Measurements from ENCODE around the gene HRH1. TPM values are rescaled to one million over a fixed set of nuclear protein-coding genes. Genes with fewer than 3 reads are reported as not detected.
A peak's percentile ranks its signal among the peaks of the same experiment; 100 is the strongest.

HRH1 gene
- total RNA-seq, 3 donors from 2014 or later, result 8.3 to 16.7 (median 10.3) TPM

DNA sequence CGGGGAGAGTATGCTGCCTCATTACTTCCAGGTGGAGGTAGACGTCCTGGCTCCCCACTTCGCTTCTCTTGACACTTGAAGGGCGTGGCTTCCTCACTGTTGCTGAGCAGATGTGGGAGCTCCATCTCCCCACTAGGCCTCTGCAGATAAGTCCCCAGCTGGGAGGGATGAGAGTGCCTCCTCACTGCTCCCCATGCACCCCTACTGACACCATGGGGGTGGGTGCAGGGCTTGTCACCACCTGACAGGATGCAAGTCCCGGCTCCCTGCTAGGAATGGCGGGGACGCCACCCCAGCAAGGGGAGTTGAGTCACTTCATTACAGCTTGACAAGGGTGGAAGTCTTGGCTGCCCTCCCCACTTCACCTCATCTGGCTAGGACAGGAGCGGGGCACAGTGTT lies 81.1 kb downstream of the HRH1 start:
- H3K36me3 ChIP-seq (ENCODE audit: low read depth), result no peaks in the 10 kb centered on the region
- H3K4me1 ChIP-seq (ENCODE audit: low read depth), result no peaks in the 10 kb centered on the region
- TF ChIP-seq, protein P1, sequence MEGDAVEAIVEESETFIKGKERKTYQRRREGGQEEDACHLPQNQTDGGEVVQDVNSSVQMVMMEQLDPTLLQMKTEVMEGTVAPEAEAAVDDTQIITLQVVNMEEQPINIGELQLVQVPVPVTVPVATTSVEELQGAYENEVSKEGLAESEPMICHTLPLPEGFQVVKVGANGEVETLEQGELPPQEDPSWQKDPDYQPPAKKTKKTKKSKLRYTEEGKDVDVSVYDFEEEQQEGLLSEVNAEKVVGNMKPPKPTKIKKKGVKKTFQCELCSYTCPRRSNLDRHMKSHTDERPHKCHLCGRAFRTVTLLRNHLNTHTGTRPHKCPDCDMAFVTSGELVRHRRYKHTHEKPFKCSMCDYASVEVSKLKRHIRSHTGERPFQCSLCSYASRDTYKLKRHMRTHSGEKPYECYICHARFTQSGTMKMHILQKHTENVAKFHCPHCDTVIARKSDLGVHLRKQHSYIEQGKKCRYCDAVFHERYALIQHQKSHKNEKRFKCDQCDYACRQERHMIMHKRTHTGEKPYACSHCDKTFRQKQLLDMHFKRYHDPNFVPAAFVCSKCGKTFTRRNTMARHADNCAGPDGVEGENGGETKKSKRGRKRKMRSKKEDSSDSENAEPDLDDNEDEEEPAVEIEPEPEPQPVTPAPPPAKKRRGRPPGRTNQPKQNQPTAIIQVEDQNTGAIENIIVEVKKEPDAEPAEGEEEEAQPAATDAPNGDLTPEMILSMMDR (IDR thresholded peaks at IDR 0.05), result no peak
- intact Hi-C loops (cut with DNase I, micrococcal nuclease), result loop anchor here in 1 of 2 donors (5.0 kb wide), 1 partner anchor 97 kb away; no protein-coding TSS in a partner anchor
- H3K4me3 ChIP-seq, result no peak overlapping the region
- ATAC-seq, result no peak
- no peak for DNase-seq
- no peaks in the 10 kb centered on the region for H3K9me3 ChIP-seq

- Histone ChIP-seq H3K36me3 (ENCODE audit: low read depth) (no peaks in the 10 kb centered on the region), H3K4me1 (ENCODE audit: low read depth) (no peaks in the 10 kb centered on the region), H3K4me3 (no peak overlapping the region), H3K9me3 (no peaks in the 10 kb centered on the region)
- TF ChIP-seq, protein P1 (IDR thresholded peaks at IDR 0.05), result peak; percentile 76
- ATAC-seq (peak; percentile 97), DNase-seq (peak; percentile 68 to 93 (median 86))
- intact Hi-C loops (cut with DNase I, micrococcal nuclease), result loop anchor here in 1 of 2 donors (5.0 kb wide), 1 partner anchor 95 kb away; no protein-coding TSS in a partner anchor
Observed at GRCh38 chr3:11236588-11237461, 82.5 kb downstream of the HRH1 start.

DNA sequence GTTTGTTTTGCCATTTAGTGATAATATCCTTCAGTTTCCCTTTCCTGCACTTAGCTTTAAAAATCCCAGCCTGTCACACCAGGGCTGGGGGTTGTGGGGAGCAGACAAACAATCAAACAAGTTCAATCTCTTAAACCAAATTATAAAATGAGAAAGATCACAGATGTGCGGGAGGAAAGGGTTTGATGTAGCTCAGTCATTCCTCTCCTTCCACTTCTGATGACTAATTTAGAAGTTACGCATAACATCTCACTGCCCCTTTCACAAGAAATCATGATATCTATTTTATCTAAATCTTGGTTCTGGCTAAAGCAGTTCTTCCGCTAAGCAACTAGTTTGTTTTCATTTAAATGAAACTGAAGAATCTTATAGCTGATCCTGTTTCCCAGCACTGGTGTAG lies 83.8 kb downstream of the HRH1 start:
- TF ChIP-seq, protein P1 (IDR thresholded peaks at IDR 0.05), result no peak
- ATAC-seq (no peak), DNase-seq (no peak)
- intact Hi-C loops (cut with DNase I, micrococcal nuclease), result loop anchor here in 1 of 2 donors (5.0 kb wide), 1 partner anchor 94 kb away; no protein-coding TSS in a partner anchor
- Histone ChIP-seq H3K4me1 (ENCODE audit: low read depth) (no peaks in the 10 kb centered on the region), H3K9me3 (no peaks in the 10 kb centered on the region), H3K36me3 (ENCODE audit: low read depth) (no peaks in the 10 kb centered on the region), H3K4me3 (no peak overlapping the region)

GRCh38 chr3:11238880-11239279 lies 84.6 kb downstream of the HRH1 start:
- DNase-seq (no peak), ATAC-seq (no peak)
- Histone ChIP-seq H3K4me1 (ENCODE audit: low read depth) (no peaks in the 10 kb centered on the region), H3K36me3 (ENCODE audit: low read depth) (no peaks in the 10 kb centered on the region), H3K4me3 (no peak overlapping the region), H3K9me3 (no peaks in the 10 kb centered on the region)
- intact Hi-C loops (cut with DNase I, micrococcal nuclease), result loop anchor here in 1 of 2 donors (5.0 kb wide), 1 partner anchor 93 kb away; no protein-coding TSS in a partner anchor
- TF ChIP-seq, protein P1 (IDR thresholded peaks at IDR 0.05), result no peak

- Histone ChIP-seq H3K36me3 (ENCODE audit: low read depth) (no peaks in the 10 kb centered on the region), H3K9me3 (no peaks in the 10 kb centered on the region), H3K4me1 (ENCODE audit: low read depth) (no peaks in the 10 kb centered on the region), H3K4me3 (no peak overlapping the region)
- no peak for DNase-seq
- no peak for ATAC-seq
- intact Hi-C loops (cut with DNase I, micrococcal nuclease), result loop anchor here in 1 of 2 donors (5.0 kb wide), 1 partner anchor 93 kb away; no protein-coding TSS in a partner anchor
- TF ChIP-seq, protein P1 (IDR thresholded peaks at IDR 0.05), result no peak
Observed at GRCh38 chr3:11239796-11240195, 85.5 kb downstream of the HRH1 start.

All from mucosa of descending colon (tissue), 3 donors.